ENCODE data around the gene TTC39C. TPM values are rescaled to one million over a fixed set of nuclear protein-coding genes. Genes with fewer than 3 reads are reported as not detected.

TTC39C gene
- total RNA-seq, 1 experiment from 2014 or later, result 24.7 TPM

DNA sequence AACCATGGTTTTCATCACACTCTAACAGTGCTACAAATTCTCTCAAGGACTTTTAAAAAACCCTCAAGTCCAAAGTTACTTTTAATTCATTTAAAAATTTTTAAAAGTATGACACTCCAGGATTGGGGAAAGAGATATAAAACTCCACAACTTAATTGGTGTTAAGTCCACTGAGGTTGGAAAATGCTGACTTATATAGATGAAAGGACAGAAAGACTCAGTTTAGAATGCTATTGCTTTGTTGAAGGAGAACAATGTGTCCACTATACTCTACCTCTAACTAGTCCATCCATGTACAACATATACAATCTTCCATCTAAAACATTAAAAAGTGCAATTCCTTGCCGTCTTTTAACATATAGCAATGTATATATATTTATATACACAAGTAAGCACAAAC, 165.5 kb downstream of the TTC39C start:
- TF ChIP-seq EZH2phosphoT487 (IDR thresholded peaks at IDR 0.05; ENCODE audit: borderline replicate concordance, low read length) (no peak), EZH2 (IDR thresholded peaks at IDR 0.05; ENCODE audit: low read length, unreplicated experiment) (no peak)
- TF ChIP-seq, protein P1, sequence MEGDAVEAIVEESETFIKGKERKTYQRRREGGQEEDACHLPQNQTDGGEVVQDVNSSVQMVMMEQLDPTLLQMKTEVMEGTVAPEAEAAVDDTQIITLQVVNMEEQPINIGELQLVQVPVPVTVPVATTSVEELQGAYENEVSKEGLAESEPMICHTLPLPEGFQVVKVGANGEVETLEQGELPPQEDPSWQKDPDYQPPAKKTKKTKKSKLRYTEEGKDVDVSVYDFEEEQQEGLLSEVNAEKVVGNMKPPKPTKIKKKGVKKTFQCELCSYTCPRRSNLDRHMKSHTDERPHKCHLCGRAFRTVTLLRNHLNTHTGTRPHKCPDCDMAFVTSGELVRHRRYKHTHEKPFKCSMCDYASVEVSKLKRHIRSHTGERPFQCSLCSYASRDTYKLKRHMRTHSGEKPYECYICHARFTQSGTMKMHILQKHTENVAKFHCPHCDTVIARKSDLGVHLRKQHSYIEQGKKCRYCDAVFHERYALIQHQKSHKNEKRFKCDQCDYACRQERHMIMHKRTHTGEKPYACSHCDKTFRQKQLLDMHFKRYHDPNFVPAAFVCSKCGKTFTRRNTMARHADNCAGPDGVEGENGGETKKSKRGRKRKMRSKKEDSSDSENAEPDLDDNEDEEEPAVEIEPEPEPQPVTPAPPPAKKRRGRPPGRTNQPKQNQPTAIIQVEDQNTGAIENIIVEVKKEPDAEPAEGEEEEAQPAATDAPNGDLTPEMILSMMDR (conservative IDR thresholded peaks at IDR 0.05; ENCODE audit: low read depth, low read length), result no peak
- H3F3A ChIP-seq (ENCODE audit: low read length, unreplicated experiment), result no peaks in the 10 kb centered on the region
- H3K36me3 ChIP-seq (ENCODE audit: low read depth, low read length), result no peaks in the 10 kb centered on the region
- H3K4me1 ChIP-seq (ENCODE audit: insufficient read depth, low read length), result no peaks in the 10 kb centered on the region
- no peak overlapping the region for H2AFZ ChIP-seq (ENCODE audit: low read length)
- H3K9me2 ChIP-seq (replicated peaks; ENCODE audit: low read length), result no peaks in the 10 kb centered on the region
- DNase-seq (no peak), ATAC-seq (no peak)
- H3K9ac ChIP-seq (ENCODE audit: low read length), result no peak overlapping the region
- H3K79me2 ChIP-seq (ENCODE audit: low read length), result no peaks in the 10 kb centered on the region
- H3K27ac ChIP-seq (ENCODE audit: low read length), result no peak overlapping the region
- BruUV-seq (replicated peaks), result no TSS peak
- intact Hi-C loops (cut with micrococcal nuclease), result no loop called here
- no peaks in the 10 kb centered on the region for H3K9me3 ChIP-seq (ENCODE audit: low read length)
- ChIA-PET CTCF (no interaction called here), POLR2A (ENCODE audit: unreplicated experiment) (no interaction called here)
- H3K4me3 ChIP-seq (ENCODE audit: low read length), result no peak overlapping the region
- H4K20me1 ChIP-seq (ENCODE audit: low read length), result no peaks in the 10 kb centered on the region
- no peaks in the 10 kb centered on the region for H3K27me3 ChIP-seq (ENCODE audit: low read length)
- H3K4me2 ChIP-seq (ENCODE audit: low read length), result no peak overlapping the region

DNA sequence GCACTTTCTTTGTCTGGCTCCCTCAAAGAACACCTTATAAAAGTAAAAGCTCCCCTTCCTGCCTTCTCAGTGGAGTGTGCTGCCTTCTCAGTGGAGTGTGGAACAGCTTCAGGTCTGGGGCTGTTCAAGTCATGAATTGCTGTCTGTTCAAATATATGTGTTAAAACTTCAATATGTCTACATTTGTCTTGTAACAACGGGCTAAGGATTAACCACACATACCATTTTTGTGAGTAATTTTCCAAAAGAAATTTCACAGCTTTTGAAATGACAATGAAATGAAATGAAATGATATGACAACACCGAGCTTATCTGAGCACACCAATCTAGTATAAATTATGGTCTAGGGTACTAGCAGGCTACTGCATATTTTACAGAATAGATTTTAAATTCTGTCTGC, 167.3 kb downstream of the TTC39C start:
- Histone ChIP-seq H4K20me1 (ENCODE audit: low read length) (no peaks in the 10 kb centered on the region), H3K9me2 (replicated peaks; ENCODE audit: low read length) (no peaks in the 10 kb centered on the region), H3K36me3 (ENCODE audit: low read depth, low read length) (no peaks in the 10 kb centered on the region), H3K9me3 (ENCODE audit: low read length) (no peaks in the 10 kb centered on the region), H3K27ac (ENCODE audit: low read length) (no peak overlapping the region), H3K4me1 (ENCODE audit: insufficient read depth, low read length) (no peaks in the 10 kb centered on the region), H3K27me3 (ENCODE audit: low read length) (no peaks in the 10 kb centered on the region), H3F3A (ENCODE audit: low read length, unreplicated experiment) (no peaks in the 10 kb centered on the region), H3K4me3 (ENCODE audit: low read length) (no peak overlapping the region), H3K79me2 (ENCODE audit: low read length) (no peaks in the 10 kb centered on the region), H2AFZ (ENCODE audit: low read length) (no peak overlapping the region), H3K9ac (ENCODE audit: low read length) (no peak overlapping the region), H3K4me2 (ENCODE audit: low read length) (no peak overlapping the region)
- DNase-seq (no peak), ATAC-seq (no peak; the same call in 1 of the 2 replicates)
- ChIA-PET POLR2A (ENCODE audit: unreplicated experiment) (no interaction called here), CTCF (no interaction called here)
- intact Hi-C loops (cut with micrococcal nuclease), result no loop called here
- TF ChIP-seq, protein P1 (conservative IDR thresholded peaks at IDR 0.05; ENCODE audit: low read depth, low read length), result no peak
- TF ChIP-seq EZH2 (IDR thresholded peaks at IDR 0.05; ENCODE audit: low read length, unreplicated experiment) (no peak), EZH2phosphoT487 (IDR thresholded peaks at IDR 0.05; ENCODE audit: borderline replicate concordance, low read length) (no peak)
- BruUV-seq (replicated peaks), result no TSS peak

Other genes starting within 250 kb of the TTC39C start
- gene CABYR, start 124.3 kb downstream of the TTC39C start, total RNA-seq (2014; rRNA removed), result 5.4 and 5.6 TPM in 2 replicates

All from PC-3 (cell line).